HG02973 (cell line): Measurements from ENCODE around the gene SOD3.

Experiments
- ATAC-seq: cut with Tn5 transposase; IDR thresholded peaks from one replicate; pipeline ENCODE4 v1.9.1; 2021; ENCODE audit warnings: moderate library complexity; ENCODE audit not compliant: unreplicated experiment

Gene SOD3

DNA sequence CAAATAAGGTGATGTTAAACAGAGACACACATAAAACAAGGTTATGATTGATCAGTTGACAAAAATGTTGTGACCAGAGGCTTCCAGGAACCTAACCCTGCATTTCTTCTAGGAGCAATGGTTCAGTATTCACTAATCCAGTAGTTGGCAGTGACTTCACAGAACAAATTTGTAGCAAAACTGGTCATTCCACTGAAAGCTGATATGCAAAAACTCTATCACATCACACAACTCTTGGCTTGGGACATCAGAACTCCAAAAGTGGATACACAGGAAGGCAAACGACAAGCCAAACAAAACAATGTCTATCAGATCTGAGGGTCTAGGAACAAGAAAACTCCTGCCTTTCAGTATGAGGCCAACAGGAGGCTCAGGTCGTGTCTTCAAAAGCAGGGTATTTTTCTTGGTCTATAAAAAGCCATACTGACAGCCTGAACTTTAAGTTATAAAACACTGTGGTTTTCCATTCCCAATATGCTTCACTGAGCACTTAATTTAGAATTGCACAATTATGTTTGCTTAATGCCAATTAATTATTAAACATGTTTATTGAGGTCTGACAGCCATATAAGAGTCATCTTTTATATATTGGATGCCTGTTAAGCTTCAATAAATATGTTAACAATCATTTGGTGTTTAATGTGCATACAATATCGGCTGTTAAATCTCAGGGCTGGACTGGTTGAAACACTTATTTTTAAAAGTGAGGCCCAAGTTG lies 45.6 kb downstream of the SOD3 start:
- no peak for ATAC-seq

- ATAC-seq = no peak
These were observed 47.0 kb downstream of the SOD3 start for GRCh38 chr4:24842356-24842755.

- no peak for ATAC-seq
These were observed 47.7 kb downstream of the SOD3 start for GRCh38 chr4:24843096-24843495.

DNA sequence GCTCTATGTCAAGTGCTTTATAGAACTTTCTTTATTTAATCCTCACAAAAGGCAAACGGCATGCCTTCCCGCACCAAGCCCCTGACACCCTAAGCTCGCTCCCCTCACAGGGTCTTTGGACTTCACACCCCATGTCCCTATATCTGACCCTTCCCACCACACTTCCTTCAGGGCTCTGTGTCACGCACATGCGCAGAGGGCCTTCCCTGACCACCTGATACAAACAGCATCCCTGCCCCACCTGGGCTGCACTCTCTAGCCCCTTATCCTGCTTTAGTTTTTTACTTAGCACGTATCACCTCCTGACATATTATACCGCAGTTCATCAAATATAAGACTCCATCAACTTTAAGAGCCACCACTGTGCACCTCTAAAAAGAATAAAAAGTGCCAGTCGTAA lies 49.8 kb downstream of the SOD3 start:
- ATAC-seq = no peak

DNA sequence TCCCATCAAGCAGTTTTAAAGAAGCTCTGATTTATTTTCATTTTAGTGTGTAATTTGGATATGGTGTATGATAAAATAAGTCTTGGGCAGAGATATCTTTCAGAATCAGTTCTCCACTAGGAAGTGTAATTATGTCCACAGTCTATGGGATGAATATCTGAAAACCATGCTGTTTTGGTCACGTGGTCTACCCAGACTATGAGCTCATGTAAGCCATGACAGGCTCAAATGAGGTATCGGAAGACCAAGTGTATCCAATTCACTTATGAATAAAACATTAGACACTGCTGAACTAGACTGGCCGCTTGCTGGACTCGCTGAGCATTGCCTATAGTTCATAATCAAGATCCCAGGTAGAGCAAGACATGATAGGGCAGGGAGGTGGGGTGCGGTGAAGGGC lies 50.5 kb downstream of the SOD3 start:
- no peak for ATAC-seq

- no peak for ATAC-seq
These were observed 51.3 kb downstream of the SOD3 start for GRCh38 chr4:24846716-24847115.

DNA sequence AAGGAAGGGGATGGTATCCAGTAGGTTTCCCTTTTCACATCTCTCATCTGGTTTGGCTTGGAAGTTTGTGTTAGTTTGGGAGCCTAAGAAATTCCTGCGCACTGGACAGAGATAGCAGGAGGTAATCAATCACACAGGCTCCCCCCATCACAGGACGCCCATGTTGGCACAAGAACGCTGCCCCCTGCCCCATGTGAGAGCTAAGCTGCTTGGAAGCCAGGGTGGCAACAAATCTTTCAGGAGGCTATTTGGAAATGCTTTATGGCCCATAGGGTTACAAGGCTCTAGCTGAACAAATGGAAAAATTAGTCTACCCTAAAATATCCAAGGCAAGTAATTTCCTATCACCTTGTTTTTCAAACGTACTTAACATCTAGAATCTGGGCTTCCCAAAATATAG lies 54.0 kb downstream of the SOD3 start:
- ATAC-seq = no peak

GRCh38 chr4:24849756-24850155 lies 54.4 kb downstream of the SOD3 start:
- no peak for ATAC-seq
